Keratinocyte (primary cell): Measurements from ENCODE around the gene ERBB4. TPM values are rescaled to one million over a fixed set of nuclear protein-coding genes. Genes with fewer than 3 reads are reported as not detected.

Experiments
- DNase-seq: peaks from one replicate; pipeline ENCODE4 v3.0.0-alpha.2; 2011; ENCODE audit warnings: low read depth, missing footprints, low spot score
- FAIRE-seq: peaks from 2 replicates; lab custom pipeline; 2011; peaks lifted over from hg19 to GRCh38; lab: Jason Lieb, UNC
- H2AFZ ChIP-seq: 2 replicates; pipeline ENCODE4 v1.6.0; 2012; ENCODE audit warnings: low read length, control low read depth, inconsistent platforms; ENCODE audit not compliant: control insufficient read depth
- H3K27ac ChIP-seq: 2 replicates; pipeline ENCODE4 v1.5.1; 2011; ENCODE audit warnings: low read length; ENCODE audit not compliant: control insufficient read depth, insufficient read depth
- H3K27me3 ChIP-seq: 3 replicates; pipeline ENCODE4 v1.6.0; 2011; ENCODE audit warnings: low read length; ENCODE audit not compliant: control insufficient read depth, insufficient read depth; ENCODE audit errors: extremely low read depth
- H3K36me3 ChIP-seq, 2 experiments: 2 replicates in 1 of 2; 3 replicates in 1 of 2; pipeline ENCODE4 v1.5.1; 2011; ENCODE audit warnings: low read length in 2 of 2, mild to moderate bottlenecking in 1 of 2; ENCODE audit not compliant: control insufficient read depth in 2 of 2, insufficient read depth in 2 of 2; ENCODE audit errors: extremely low read depth in 1 of 2
- H3K4me1 ChIP-seq: 3 replicates; pipeline ENCODE4 v1.5.1; 2011; ENCODE audit warnings: low read length; ENCODE audit not compliant: control insufficient read depth, insufficient read depth; ENCODE audit errors: extremely low read depth
- H3K4me2 ChIP-seq: 3 replicates; pipeline ENCODE4 v1.6.0; 2011; ENCODE audit warnings: low read depth, low read length; ENCODE audit not compliant: control insufficient read depth, insufficient read depth; ENCODE audit errors: extremely low read depth
- H3K4me3 ChIP-seq, 3 experiments: fragments of 200-600 bp in 1 of 3; sonication (generic) in 1 of 3; 2 replicates in 2 of 3; 3 replicates in 1 of 3; pipeline ENCODE4 v1.5.1; 2011 to 2016; ENCODE audit warnings: low read length in 3 of 3, mild to moderate bottlenecking in 3 of 3, control low read depth in 2 of 3, inconsistent platforms in 1 of 3, low read depth in 1 of 3, mixed read lengths in 1 of 3, mixed run types in 1 of 3, moderate library complexity in 1 of 3; ENCODE audit not compliant: control insufficient read depth in 2 of 3, insufficient read depth in 2 of 3; ENCODE audit errors: extremely low read depth in 1 of 3
- H3K79me2 ChIP-seq: 2 replicates; pipeline ENCODE4 v1.6.0; 2012; ENCODE audit warnings: low read length; ENCODE audit not compliant: control insufficient read depth, insufficient read depth
- H3K9ac ChIP-seq: 3 replicates; pipeline ENCODE4 v1.6.0; 2011; ENCODE audit warnings: low read length; ENCODE audit not compliant: control insufficient read depth, insufficient read depth; ENCODE audit errors: extremely low read depth
- H3K9me1 ChIP-seq: 3 replicates; pipeline ENCODE4 v1.6.0; 2011; ENCODE audit warnings: low read length; ENCODE audit not compliant: control insufficient read depth, insufficient read depth; ENCODE audit errors: extremely low read depth
- H3K9me3 ChIP-seq: 2 replicates; pipeline ENCODE4 v1.5.1; 2012; ENCODE audit warnings: low read depth, low read length; ENCODE audit not compliant: control insufficient read depth
- H4K20me1 ChIP-seq: 3 replicates; pipeline ENCODE4 v1.6.0; 2011; ENCODE audit warnings: low read length; ENCODE audit not compliant: control insufficient read depth, insufficient read depth; ENCODE audit errors: extremely low read depth
- EZH2 ChIP-seq: IDR thresholded peaks from one replicate; pipeline ENCODE4 v1.6.1; 2012; ENCODE audit warnings: inconsistent platforms, mild to moderate bottlenecking, low read length, moderate library complexity
- dilution Hi-C: fragments of 300-500 bp; cut with MboI; formaldehyde crosslinking; loops from one replicate; pipeline ENCODE4 v1.7.0; 2020; ENCODE audit warnings: low sequenced_read_pairs; ENCODE audit not compliant: extremely low pct_ligation_motif_present
- polyA plus RNA-seq, 5 experiments: library from polyadenylated mRNA; depleted of rRNA in 3 of 5; stranded (reverse) in 3 of 5; stranded (forward) in 1 of 5; unstranded in 1 of 5; fragments of >200 nt; gene quantifications; 1 replicate in 1 of 5; 2 replicates in 3 of 5; 3 replicates in 1 of 5; pipeline versions ENCODE4 v1.2.1 to v1.2.3, GENCODE V29; 2011 to 2012; ENCODE audit warnings: missing spikeins in 2 of 5, low read depth in 1 of 5, low replicate concordance in 1 of 5
- TF ChIP-seq, protein P1 (sequence below), 3 experiments: IDR thresholded peaks in 1 of 3; conservative IDR thresholded peaks in 1 of 3; optimal IDR thresholded peaks in 1 of 3; 2 replicates in 2 of 3; 3 replicates in 1 of 3; pipeline versions ENCODE3 to v1.5.1; 2011; ENCODE audit warnings: low read length in 3 of 3, mild to moderate bottlenecking in 3 of 3, moderate library complexity in 2 of 3, control low read depth in 1 of 3, inconsistent platforms in 1 of 3; ENCODE audit not compliant: insufficient read depth in 2 of 3; ENCODE audit errors: extremely low read depth in 1 of 3

The ERBB4 gene
- polyA plus RNA-seq, 1 donor (not counting 4 experiments of a cell fraction or from before 2014, with no cell fraction given): 0.01 TPM

DNA sequence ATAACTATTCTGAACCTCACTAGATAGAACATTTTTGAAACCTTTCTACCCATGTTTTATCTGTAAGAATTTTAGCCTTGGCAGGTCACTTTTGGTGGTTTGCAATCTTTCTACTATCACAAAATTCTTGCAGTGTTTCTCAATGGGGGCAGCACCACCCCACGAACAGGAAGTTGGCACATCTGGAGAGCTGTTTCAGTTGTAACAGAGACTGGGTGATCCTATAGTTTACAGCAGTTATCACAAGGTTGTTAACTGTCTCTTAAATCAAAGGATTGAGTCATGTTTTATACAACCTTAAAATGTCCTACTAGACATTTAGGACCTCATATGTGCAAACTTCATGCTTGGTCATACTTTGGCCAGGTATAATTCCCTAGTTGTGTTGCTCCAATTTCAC lies 829.2 kb downstream of the ERBB4 start:
- Histone ChIP-seq H3K9me3 (no peaks in the 10 kb centered on the region), H3K9me1 (no peaks in the 10 kb centered on the region), H3K27ac (no peak overlapping the region), H3K4me3 (no peak overlapping the region), H3K9ac (no peak overlapping the region), H3K79me2 (no peaks in the 10 kb centered on the region), H4K20me1 (no peaks in the 10 kb centered on the region), H3K36me3 (no peaks in the 10 kb centered on the region), H2AFZ (no peak overlapping the region), H3K4me2 (no peak overlapping the region), H3K27me3 (no peaks in the 10 kb centered on the region), H3K4me1 (no peaks in the 10 kb centered on the region)
- dilution Hi-C loops: no loop called here
- DNase-seq: no peak
- TF ChIP-seq, protein P1, sequence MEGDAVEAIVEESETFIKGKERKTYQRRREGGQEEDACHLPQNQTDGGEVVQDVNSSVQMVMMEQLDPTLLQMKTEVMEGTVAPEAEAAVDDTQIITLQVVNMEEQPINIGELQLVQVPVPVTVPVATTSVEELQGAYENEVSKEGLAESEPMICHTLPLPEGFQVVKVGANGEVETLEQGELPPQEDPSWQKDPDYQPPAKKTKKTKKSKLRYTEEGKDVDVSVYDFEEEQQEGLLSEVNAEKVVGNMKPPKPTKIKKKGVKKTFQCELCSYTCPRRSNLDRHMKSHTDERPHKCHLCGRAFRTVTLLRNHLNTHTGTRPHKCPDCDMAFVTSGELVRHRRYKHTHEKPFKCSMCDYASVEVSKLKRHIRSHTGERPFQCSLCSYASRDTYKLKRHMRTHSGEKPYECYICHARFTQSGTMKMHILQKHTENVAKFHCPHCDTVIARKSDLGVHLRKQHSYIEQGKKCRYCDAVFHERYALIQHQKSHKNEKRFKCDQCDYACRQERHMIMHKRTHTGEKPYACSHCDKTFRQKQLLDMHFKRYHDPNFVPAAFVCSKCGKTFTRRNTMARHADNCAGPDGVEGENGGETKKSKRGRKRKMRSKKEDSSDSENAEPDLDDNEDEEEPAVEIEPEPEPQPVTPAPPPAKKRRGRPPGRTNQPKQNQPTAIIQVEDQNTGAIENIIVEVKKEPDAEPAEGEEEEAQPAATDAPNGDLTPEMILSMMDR (optimal IDR thresholded peaks at IDR 0.05 in 1 of 3, IDR thresholded peaks at IDR 0.05 in 1 of 3, conservative IDR thresholded peaks at IDR 0.05 in 1 of 3; ENCODE audit: extremely low read depth in 1 of 3, insufficient read depth in 2 of 3, low read length in 3 of 3): no peak
- no peak for TF ChIP-seq EZH2
- no peak for FAIRE-seq

DNA sequence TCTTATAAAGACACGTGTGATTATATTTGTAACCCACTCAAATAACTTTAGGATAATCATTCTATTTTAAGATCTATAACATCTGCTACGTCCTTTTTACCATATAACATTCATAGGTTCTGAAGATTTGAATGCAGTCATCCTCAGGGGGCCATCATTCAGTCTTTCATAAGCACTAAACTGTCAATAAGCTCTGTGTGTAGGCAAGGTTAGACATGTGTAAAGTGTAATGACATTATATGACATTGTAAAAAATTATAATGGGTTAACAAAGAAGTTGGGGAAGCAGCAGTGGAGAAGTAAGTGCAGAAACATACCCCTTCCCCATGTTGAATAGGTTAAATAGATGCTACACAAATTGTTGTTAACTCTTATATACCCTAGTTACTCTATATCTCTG lies 845.9 kb downstream of the ERBB4 start:
- Histone ChIP-seq H3K9ac (no peak overlapping the region), H3K36me3 (no peaks in the 10 kb centered on the region), H3K9me1 (no peaks in the 10 kb centered on the region), H3K27me3 (no peaks in the 10 kb centered on the region), H4K20me1 (no peaks in the 10 kb centered on the region), H3K4me1 (no peaks in the 10 kb centered on the region), H3K4me2 (no peak overlapping the region), H3K9me3 (no peaks in the 10 kb centered on the region), H3K4me3 (no peak overlapping the region), H3K27ac (no peak overlapping the region), H2AFZ (no peak overlapping the region), H3K79me2 (no peaks in the 10 kb centered on the region)
- no peak for FAIRE-seq
- DNase-seq: no peak
- TF ChIP-seq EZH2: no peak
- TF ChIP-seq, protein P1 (optimal IDR thresholded peaks at IDR 0.05 in 1 of 3, IDR thresholded peaks at IDR 0.05 in 1 of 3, conservative IDR thresholded peaks at IDR 0.05 in 1 of 3; ENCODE audit: extremely low read depth in 1 of 3, insufficient read depth in 2 of 3, low read length in 3 of 3): no peak
- dilution Hi-C loops: no loop called here
